Measurements from ENCODE around the gene LYSMD2. TPM values are rescaled to one million over a fixed set of nuclear protein-coding genes. Genes with fewer than 3 reads are reported as not detected.

Gene LYSMD2
- total RNA-seq, 1 donor from 2014 or later = 4.2 TPM

- no peaks in the 10 kb centered on the region for H3K27me3 ChIP-seq (ENCODE audit: control insufficient read depth, insufficient read depth, low read length)
- FAIRE-seq (no peak), DNase-seq (ENCODE audit: low read depth) (peak; percentile 67)
- no peak overlapping the region for H3K4me3 ChIP-seq (ENCODE audit: low read depth, low read length)
- TF ChIP-seq CTCF (IDR thresholded peaks at IDR 0.05; ENCODE audit: insufficient read depth, low read length, severe bottlenecking) = no peak
- H3K36me3 ChIP-seq (ENCODE audit: control insufficient read depth, insufficient read depth, low read length) = no peaks in the 10 kb centered on the region
These were observed 43.2 kb upstream of the LYSMD2 start for GRCh38 chr15:51780636-51781035.

GRCh38 chr15:51776952-51777569 is 39.6 kb upstream of the LYSMD2 start:
- no peaks in the 10 kb centered on the region for H3K27me3 ChIP-seq (ENCODE audit: control insufficient read depth, insufficient read depth, low read length)
- no peak overlapping the region for H3K4me3 ChIP-seq (ENCODE audit: low read depth, low read length)
- TF ChIP-seq CTCF (IDR thresholded peaks at IDR 0.05; ENCODE audit: insufficient read depth, low read length, severe bottlenecking) = peak; percentile 71
- FAIRE-seq = peak; percentile 98
- DNase-seq (ENCODE audit: low read depth) = peak; percentile 94
- H3K36me3 ChIP-seq (ENCODE audit: control insufficient read depth, insufficient read depth, low read length) = no peaks in the 10 kb centered on the region

GRCh38 chr15:51775967-51776816 is 38.7 kb upstream of the LYSMD2 start:
- Histone ChIP-seq H3K27me3 (ENCODE audit: control insufficient read depth, insufficient read depth, low read length) (no peaks in the 10 kb centered on the region), H3K36me3 (ENCODE audit: control insufficient read depth, insufficient read depth, low read length) (no peaks in the 10 kb centered on the region), H3K4me3 (ENCODE audit: low read depth, low read length) (no peak overlapping the region)
- no peak for FAIRE-seq
- peak; percentile 51 for DNase-seq (ENCODE audit: low read depth)
- TF ChIP-seq CTCF (IDR thresholded peaks at IDR 0.05; ENCODE audit: insufficient read depth, low read length, severe bottlenecking) = peak; percentile 75

GRCh38 chr15:51774916-51775315 is 37.5 kb upstream of the LYSMD2 start:
- Histone ChIP-seq H3K27me3 (ENCODE audit: control insufficient read depth, insufficient read depth, low read length) (no peaks in the 10 kb centered on the region), H3K36me3 (ENCODE audit: control insufficient read depth, insufficient read depth, low read length) (no peaks in the 10 kb centered on the region), H3K4me3 (ENCODE audit: low read depth, low read length) (no peak overlapping the region)
- TF ChIP-seq CTCF (IDR thresholded peaks at IDR 0.05; ENCODE audit: insufficient read depth, low read length, severe bottlenecking) = no peak
- FAIRE-seq (no peak), DNase-seq (ENCODE audit: low read depth) (no peak)

- H3K36me3 ChIP-seq (ENCODE audit: control insufficient read depth, insufficient read depth, low read length) = no peaks in the 10 kb centered on the region
- no peak overlapping the region for H3K4me3 ChIP-seq (ENCODE audit: low read depth, low read length)
- H3K27me3 ChIP-seq (ENCODE audit: control insufficient read depth, insufficient read depth, low read length) = no peaks in the 10 kb centered on the region
- DNase-seq (ENCODE audit: low read depth) (no peak), FAIRE-seq (no peak)
- no peak for TF ChIP-seq CTCF (IDR thresholded peaks at IDR 0.05; ENCODE audit: insufficient read depth, low read length, severe bottlenecking)
These were observed 34.3 kb upstream of the LYSMD2 start for GRCh38 chr15:51771773-51772172.

All from bronchial epithelial cell (primary cell).